Fibroblast of skin of back (primary cell): Measurements from ENCODE around the gene MTFR1L. TPM values are rescaled to one million over a fixed set of nuclear protein-coding genes. Genes with fewer than 3 reads are reported as not detected.

Experiments used
- DNase-seq: peaks from one replicate; pipeline ENCODE4 v3.0.0-alpha.2; 2013
- polyA plus RNA-seq, 2 experiments: library from polyadenylated mRNA; unstranded; fragments of 120-200 nt; gene quantifications; one replicate each; pipeline ENCODE4 v1.2.1, GENCODE V29; 2013; ENCODE audit not compliant: insufficient read length in 2 of 2

MTFR1L gene
- 51.8 TPM for polyA plus RNA-seq (2013, experiment 1 of 2; ENCODE audit: insufficient read length)
- 51.2 TPM for polyA plus RNA-seq (2013, experiment 2 of 2; ENCODE audit: insufficient read length)

- DNase-seq, result peak; percentile 76
Measured at GRCh38 chr1:25819491-25820246, at the start of gene MTFR1L. Gene MTFR1L, plus strand, starts transcription at chr1:25819954. Its CDS starts 3,151 bp downstream, at chr1:25823105.

GRCh38 chr1:25770541-25771220, 49.1 kb upstream of the MTFR1L start:
- DNase-seq, result no peak

- DNase-seq, result no peak
Measured at GRCh38 chr1:25771221-25772114, 48.3 kb upstream of the MTFR1L start.

GRCh38 chr1:25772164-25772563, 47.6 kb upstream of the MTFR1L start:
- DNase-seq, result no peak

- DNase-seq, result no peak
Measured at GRCh38 chr1:25772692-25773245, 47.0 kb upstream of the MTFR1L start.

- DNase-seq, result no peak
Measured at GRCh38 chr1:25773441-25774125, 46.2 kb upstream of the MTFR1L start.

GRCh38 chr1:25774206-25774803, 45.4 kb upstream of the MTFR1L start:
- DNase-seq, result no peak

GRCh38 chr1:25774921-25775771, 44.6 kb upstream of the MTFR1L start:
- no peak for DNase-seq

GRCh38 chr1:25779388-25779787, 40.4 kb upstream of the MTFR1L start:
- no peak for DNase-seq

GRCh38 chr1:25779894-25780293, 39.9 kb upstream of the MTFR1L start:
- DNase-seq, result no peak

GRCh38 chr1:25780318-25781129, 39.2 kb upstream of the MTFR1L start:
- no peak for DNase-seq

GRCh38 chr1:25781130-25781433, 38.7 kb upstream of the MTFR1L start:
- no peak for DNase-seq

- DNase-seq, result no peak
Measured at GRCh38 chr1:25782608-25783201, 37.0 kb upstream of the MTFR1L start.

- DNase-seq, result no peak
Measured at GRCh38 chr1:25784575-25785051, 35.1 kb upstream of the MTFR1L start.

GRCh38 chr1:25785333-25786067, 34.3 kb upstream of the MTFR1L start:
- DNase-seq, result no peak

GRCh38 chr1:25786887-25787759, 32.6 kb upstream of the MTFR1L start:
- DNase-seq, result peak; percentile 43

GRCh38 chr1:25787760-25788166, 32.0 kb upstream of the MTFR1L start:
- DNase-seq, result no peak
